GM12878 (cell line): Measurements from ENCODE around the gene LANCL2. TPM values are rescaled to one million over a fixed set of nuclear protein-coding genes. Genes with fewer than 3 reads are reported as not detected.
"Not testable (repeated sequence)": the region's sequence is repeated elsewhere in the genome, so short reads cannot be mapped to it uniquely, and the experiment has no call there.

Source experiments
- ATAC-seq: fragments of 200-7000 bp; cut with Tn5 transposase; 3 replicates; pipeline ENCODE4 v1.9.1; 2020; ENCODE audit warnings: mild to moderate bottlenecking, moderate library complexity
- BruUV-seq: library from RNA; stranded (reverse); fragments of 400-500 nt; replicated peaks from 2 replicates; lab custom pipeline; 2021; lab: Mats Ljungman, UMichigan
- CTCF ChIA-PET: fragments of 300-600 bp; sonication (Branson Sonifier 250); formaldehyde crosslinking; extraction: SDS; loops from one replicate; lab custom pipeline; 2021; ENCODE audit warnings: inconsistent platforms; lab: Yijun Ruan, JAX
- POLR2A ChIA-PET: fragments of 350-600 bp; formaldehyde crosslinking; extraction: SDS; loops from one replicate; lab custom pipeline; 2021; ENCODE audit warnings: inconsistent platforms; lab: Charles Lee
- RAD21 ChIA-PET: fragments of 300-600 bp; sonication (Branson Sonifier 250); formaldehyde crosslinking; loops from one replicate; lab custom pipeline; 2023; ENCODE audit warnings: antibody characterized with exemption; ENCODE audit not compliant: unreplicated experiment; lab: Charles Lee
- SMC1A ChIA-PET: fragments of 300-600 bp; sonication (Branson Sonifier 250); formaldehyde crosslinking; loops from one replicate; lab custom pipeline; 2023; ENCODE audit not compliant: unreplicated experiment, uncharacterized antibody; lab: Charles Lee
- DNase-seq: peaks from one replicate; pipeline ENCODE4 v3.0.0-alpha.2; 2011; ENCODE audit warnings: low read depth, low spot score
- FAIRE-seq: peaks from 3 replicates; lab custom pipeline; 2011; peaks lifted over from hg19 to GRCh38; lab: Jason Lieb, UNC
- H2AFZ ChIP-seq: 2 replicates; pipeline ENCODE4 v1.6.0; 2011; ENCODE audit warnings: low read depth, low read length, control low read depth; ENCODE audit not compliant: control insufficient read depth
- H3K27ac ChIP-seq: 2 replicates; pipeline ENCODE4 v1.5.1; 2011; ENCODE audit warnings: control low read depth; ENCODE audit not compliant: control insufficient read depth, insufficient read depth
- H3K27me3 ChIP-seq, 2 experiments: replicated peaks in 1 of 2; 2 replicates each; pipeline versions ENCODE4 v1.6.0 to v1.6.1; 2011; ENCODE audit warnings: low read length in 1 of 2; ENCODE audit not compliant: control insufficient read depth in 2 of 2, insufficient read depth in 2 of 2
- H3K36me3 ChIP-seq, 2 experiments: 2 replicates each; pipeline ENCODE4 v1.5.1; 2011; ENCODE audit warnings: low read length in 1 of 2; ENCODE audit not compliant: control insufficient read depth in 2 of 2, insufficient read depth in 2 of 2
- H3K4me1 ChIP-seq: 2 replicates; pipeline ENCODE4 v1.6.1; 2011; ENCODE audit warnings: mild to moderate bottlenecking, low read length, moderate library complexity, mixed read lengths; ENCODE audit not compliant: control insufficient read depth, insufficient read depth
- H3K4me2 ChIP-seq: 2 replicates; pipeline ENCODE4 v1.6.0; 2011; ENCODE audit warnings: control low read depth; ENCODE audit not compliant: control insufficient read depth, insufficient read depth
- H3K4me3 ChIP-seq: fragments of 200-600 bp; sonication (generic); 2 replicates; pipeline ENCODE4 v1.5.1; 2016
- H3K79me2 ChIP-seq: 2 replicates; pipeline ENCODE4 v1.6.0; 2011; ENCODE audit warnings: low read length; ENCODE audit not compliant: control insufficient read depth, insufficient read depth
- H3K9ac ChIP-seq: 2 replicates; pipeline ENCODE4 v1.8.0; 2011; ENCODE audit warnings: low read length, control low read depth, mixed read lengths; ENCODE audit not compliant: control insufficient read depth, insufficient read depth
- H3K9me3 ChIP-seq: replicated peaks from 3 replicates; pipeline ENCODE4 v1.5.1; 2011; ENCODE audit warnings: mild to moderate bottlenecking, low read length; ENCODE audit not compliant: control insufficient read depth, insufficient read depth
- H4K20me1 ChIP-seq: 2 replicates; pipeline ENCODE4 v1.6.0; 2011; ENCODE audit not compliant: control insufficient read depth, insufficient read depth
- WGBS: methylation state at CpG from one replicate; pipeline ENCODE4 v1.1.6; 2016; ENCODE audit warnings: low lambda C conversion rate; ENCODE audit not compliant: insufficient replicate concordance, insufficient coverage; ENCODE audit errors: missing lambda C conversion rate; 5-methylcytosine and 5-hydroxymethylcytosine counted together
- in situ Hi-C: fragments of 300-500 bp; cut with MboI; formaldehyde crosslinking; loops from 9 replicates; pipeline ENCODE4 v1.14.3; 2018; ENCODE audit warnings: mixed read lengths
- intact Hi-C: fragments of 100-400 bp; cut with micrococcal nuclease; formaldehyde crosslinking; loops from one replicate; pipeline ENCODE4 v1.14.2; 2022; ENCODE audit not compliant: unreplicated experiment
- polyA plus RNA-seq, 11 experiments: library from polyadenylated mRNA; depleted of rRNA in 4 of 11; unstranded in 6 of 11; stranded (reverse) in 5 of 11; fragments of >200 nt; fragmentation: Nextera tagmentation in 4 of 11; fragmentation: Illumina TruSeq in 1 of 11; extraction: Ambion mirVana in 4 of 11; extraction: Trizol in 1 of 11; gene quantifications; 1 replicate in 1 of 11; 2 replicates in 10 of 11; pipeline versions ENCODE4 v1.2.1 to v1.2.3, GENCODE V29; 2011 to 2016; ENCODE audit warnings: inconsistent platforms in 2 of 11, missing spikeins in 2 of 11, low read depth in 1 of 11
- total RNA-seq, 4 experiments: library from RNA; depleted of rRNA in 3 of 4; stranded (reverse); fragments of >200 nt in 3 of 4; fragmentation: Illumina TruSeq in 1 of 4; extraction: Trizol in 1 of 4; gene quantifications; 2 replicates each; pipeline versions ENCODE4 v1.2.1 to v1.2.3, GENCODE V29; 2013 to 2021

Gene LANCL2
- total and polyA plus RNA-seq, 10 of the 15 experiments (the other 5 are each of a cell fraction or from before 2014, with no cell fraction given) = 8.1 to 28.6 (median 16.4) TPM

DNA sequence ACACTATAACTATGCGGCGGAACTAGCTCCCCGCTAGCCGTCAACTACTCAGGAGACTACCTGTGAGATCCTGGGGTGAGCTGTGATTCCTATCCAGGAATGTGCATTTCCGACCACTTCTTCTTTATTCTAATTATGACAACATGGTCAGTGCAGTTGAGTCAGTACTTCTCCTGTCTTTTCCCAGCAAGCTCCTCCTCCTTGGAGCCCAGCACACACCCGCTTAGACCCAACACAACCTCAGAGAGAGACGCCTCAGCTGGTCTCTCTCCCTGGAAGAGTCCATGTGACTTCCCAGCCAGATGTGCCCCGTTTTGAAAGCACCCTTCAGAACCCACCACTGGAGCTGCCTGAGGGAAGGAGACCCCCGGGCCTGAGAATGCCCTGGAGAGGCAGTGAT, 106.5 kb downstream of the LANCL2 start:
- in situ Hi-C loops = not testable (repeated sequence)

DNA sequence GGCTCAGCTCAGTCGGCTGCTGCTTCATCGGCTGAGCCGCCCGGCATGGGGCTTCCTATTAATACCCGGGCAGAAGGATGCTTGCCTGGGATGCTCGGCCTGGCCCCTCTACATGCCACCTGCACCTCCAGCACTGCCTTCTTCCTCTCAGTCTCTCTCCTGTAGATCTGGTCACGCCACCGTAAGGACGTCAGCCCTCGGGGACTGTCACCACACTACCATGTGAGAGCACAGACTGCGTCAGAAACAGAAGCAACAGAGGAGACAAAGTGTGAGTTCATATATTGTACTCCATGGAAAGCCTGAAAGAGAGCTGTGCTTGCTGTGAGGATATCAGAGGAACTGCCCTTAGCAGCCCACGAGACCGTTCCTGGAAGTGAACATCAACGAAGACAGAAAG, 107.3 kb downstream of the LANCL2 start:
- intact Hi-C loops, BruUV-seq, H3K4me3 ChIP-seq, H3K9me3 ChIP-seq, CTCF ChIA-PET, ATAC-seq, DNase-seq, H3K4me2 ChIP-seq, H3K9ac ChIP-seq, SMC1A ChIA-PET, H3K79me2 ChIP-seq, H3K4me1 ChIP-seq, RAD21 ChIA-PET, in situ Hi-C loops, POLR2A ChIA-PET, H3K27ac ChIP-seq, H2AFZ ChIP-seq, H4K20me1 ChIP-seq, H3K27me3 ChIP-seq: not testable (repeated sequence)
- H3K36me3 ChIP-seq = peaks cover 27 to 37% of the 10 kb centered on the region in 2 experiments
- FAIRE-seq = peak; percentile 7
- 100% methylated on average over 4 of the region's 14 CpGs for WGBS

More for the DNA sequence above, 106.5 kb downstream of the LANCL2 start:
- POLR2A ChIA-PET, H3K27me3 ChIP-seq, H3K27ac ChIP-seq, DNase-seq, H3K4me3 ChIP-seq, H2AFZ ChIP-seq, intact Hi-C loops, H3K9ac ChIP-seq, H3K4me2 ChIP-seq, SMC1A ChIA-PET, RAD21 ChIA-PET, H3K4me1 ChIP-seq, H3K79me2 ChIP-seq, ATAC-seq, BruUV-seq, H3K9me3 ChIP-seq, H4K20me1 ChIP-seq, CTCF ChIA-PET, FAIRE-seq: not testable (repeated sequence)
- 77% methylated on average over 4 of the region's 9 CpGs for WGBS
- H3K36me3 ChIP-seq = peaks cover 20 to 30% of the 10 kb centered on the region in 2 experiments
